NOMO-1 treated with dmso at 0.1 percent for 144 hours (cell line): ENCODE measurements around the gene SPATS2.

Experiments
- DNase-seq: peaks from one replicate; lab custom pipeline; 2025; ENCODE audit not compliant: unreplicated experiment; lab: John Stamatoyannopoulos, UW

The SPATS2 gene

DNA sequence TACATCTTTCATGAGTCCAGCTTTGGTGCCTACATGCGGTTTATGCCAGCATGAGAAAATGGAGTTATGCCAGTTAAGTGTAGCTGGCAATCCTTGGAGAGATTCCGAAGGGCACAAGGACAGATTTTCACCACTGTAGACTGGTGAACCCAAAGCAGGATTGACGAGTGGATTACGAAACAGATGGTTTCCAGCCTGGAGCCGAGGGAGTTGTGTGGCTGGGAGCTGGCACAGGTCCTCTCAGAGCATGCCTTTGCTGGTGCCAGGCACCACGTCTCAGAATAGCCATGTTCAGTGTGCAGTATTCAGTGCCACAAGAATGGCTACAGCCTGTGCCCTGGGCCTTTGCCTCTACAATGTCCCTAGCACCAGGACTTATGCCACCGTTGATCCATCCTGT is 184.8 kb downstream of the SPATS2 start:
- DNase-seq, result no peak

DNA sequence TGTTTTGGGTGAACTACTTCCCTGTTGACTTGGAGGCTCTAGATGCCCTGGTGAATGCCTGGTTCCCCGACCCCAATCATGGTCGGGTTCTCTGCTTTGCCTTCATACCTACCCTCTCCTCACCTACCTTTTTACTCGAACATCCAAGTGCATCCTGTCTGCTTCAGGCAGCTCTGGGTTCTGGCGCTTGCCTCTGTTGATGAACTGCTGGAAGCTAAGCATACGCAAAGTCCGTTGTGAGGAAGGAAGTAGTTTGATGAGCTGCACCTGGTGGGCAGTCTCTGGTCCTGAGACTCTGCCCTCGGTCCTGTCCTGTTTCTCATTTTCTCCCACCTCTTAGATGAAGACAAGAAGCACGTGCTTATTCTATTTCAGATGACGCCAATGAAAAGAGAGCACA is 185.2 kb downstream of the SPATS2 start:
- no peak for DNase-seq

- DNase-seq, result no peak
Measured at GRCh38 chr12:49552899-49553298, 185.6 kb downstream of the SPATS2 start.

DNA sequence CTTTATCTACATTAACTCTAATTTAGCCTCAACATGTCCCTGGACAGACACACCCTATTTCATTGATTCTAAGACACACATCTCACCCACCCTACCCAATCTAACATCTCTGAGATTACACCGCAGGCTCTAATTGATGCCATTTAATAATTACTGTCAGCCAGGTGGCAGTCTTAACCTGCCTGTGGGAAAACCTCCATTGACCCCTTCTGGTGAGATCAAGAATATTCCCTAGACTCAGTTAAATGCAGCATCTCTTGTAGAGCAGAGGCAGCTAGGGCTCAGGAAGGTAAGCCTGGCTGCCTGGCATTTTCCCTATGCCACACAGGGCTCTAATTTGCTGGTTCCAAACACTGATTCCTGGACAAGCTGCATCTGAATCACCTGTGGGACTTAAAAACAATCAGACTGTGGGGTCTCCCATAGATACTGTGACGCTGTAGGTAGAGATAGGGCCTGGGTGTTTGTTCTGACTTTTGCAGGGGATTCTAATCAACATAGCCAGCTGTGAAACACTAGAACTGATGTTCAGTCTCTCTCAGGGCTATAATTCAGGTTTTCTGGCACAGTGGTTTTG is 186.3 kb downstream of the SPATS2 start:
- DNase-seq, result no peak

DNA sequence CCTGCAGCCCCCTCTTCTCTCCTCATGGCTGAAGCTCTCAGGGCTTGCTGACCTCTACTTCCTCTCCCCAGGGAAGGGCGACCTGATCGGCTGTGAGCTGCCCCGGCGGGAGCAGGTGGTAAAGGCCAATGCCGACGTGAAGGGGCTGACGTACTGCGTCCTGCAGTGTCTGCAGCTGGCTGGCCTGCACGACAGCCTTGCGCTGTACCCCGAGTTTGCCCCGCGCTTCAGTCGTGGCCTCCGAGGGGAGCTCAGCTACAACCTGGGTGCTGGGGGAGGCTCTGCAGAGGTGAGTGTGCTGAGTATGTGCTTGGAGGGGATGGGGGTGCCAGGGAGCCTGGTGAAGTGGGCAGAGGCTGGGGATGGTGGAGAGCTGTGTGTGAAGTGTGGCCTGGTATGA is 187.0 kb downstream of the SPATS2 start:
- no peak for DNase-seq

DNA sequence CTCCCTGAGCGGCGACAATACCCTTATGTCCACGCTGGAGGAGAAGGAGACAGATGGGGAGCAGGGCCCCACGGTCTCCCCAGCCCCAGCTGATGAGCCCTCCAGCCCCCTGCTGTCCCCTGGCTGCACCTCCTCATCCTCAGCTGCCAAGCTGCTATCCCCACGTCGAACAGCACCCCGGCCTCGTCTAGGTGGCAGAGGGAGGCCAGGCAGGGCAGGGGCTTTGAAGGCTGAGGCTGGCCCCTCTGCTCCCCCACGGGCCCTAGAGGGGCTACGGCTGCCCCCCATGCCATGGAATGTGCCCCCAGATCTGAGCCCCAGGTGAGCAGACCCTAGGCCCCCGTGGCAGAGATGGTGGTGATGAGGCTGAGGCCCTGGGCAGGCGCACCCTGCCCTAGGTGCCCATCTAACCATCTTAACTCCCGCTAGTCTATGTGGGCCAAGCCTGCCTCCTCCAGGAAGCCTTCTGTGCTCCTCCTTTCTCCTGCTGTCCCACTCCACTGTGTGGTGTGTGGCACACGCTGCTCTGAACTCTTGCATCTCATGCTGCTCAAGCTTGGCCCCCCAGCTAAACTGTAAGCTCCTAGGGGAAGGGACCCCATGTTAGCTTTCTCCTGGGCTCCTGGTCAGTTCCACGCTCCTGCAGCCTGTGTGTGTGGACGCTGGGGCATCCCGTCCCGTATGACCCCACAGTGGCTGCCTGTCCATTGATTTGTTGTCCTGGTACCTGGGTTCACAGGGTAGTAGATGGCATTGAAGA is 188.5 kb downstream of the SPATS2 start:
- no peak for DNase-seq

DNA sequence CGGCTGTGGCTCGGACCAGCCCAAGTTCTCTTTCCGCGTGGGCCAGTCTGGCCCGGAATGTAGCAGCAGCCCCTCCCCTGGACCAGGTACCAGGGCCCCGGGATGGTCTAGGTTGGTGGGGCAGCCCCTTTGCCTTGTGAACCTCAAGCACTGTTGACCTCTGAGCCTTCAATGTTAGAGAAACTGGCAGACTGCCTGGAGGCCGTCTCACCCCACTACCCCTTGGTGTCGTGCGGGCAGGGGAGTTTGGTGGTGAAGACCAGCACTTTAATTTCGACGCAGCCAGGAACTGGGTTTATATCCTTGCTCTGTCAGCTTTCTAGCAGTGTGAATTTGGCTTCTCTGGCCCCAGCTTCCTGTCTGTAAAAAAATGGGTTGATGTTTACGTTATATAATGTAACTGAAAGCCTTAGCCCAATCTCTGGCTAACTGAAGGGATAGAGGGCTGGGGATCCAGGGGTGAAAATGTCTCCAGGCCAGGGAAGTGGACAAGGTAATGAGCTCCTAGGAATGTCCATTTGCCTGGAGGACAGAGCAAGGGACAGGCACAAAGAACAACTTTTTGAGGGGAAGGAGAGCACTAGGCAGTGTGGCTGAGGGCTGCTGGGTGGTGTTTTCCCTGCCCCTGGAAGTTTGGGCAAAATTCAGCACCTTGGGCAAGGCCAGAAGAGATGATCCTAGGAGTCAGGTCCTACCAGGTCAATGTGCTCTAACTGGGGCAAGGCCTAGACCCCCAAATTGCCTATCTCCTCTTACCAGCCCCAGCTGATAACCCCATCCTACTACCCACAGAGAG is 189.3 kb downstream of the SPATS2 start:
- DNase-seq, result no peak

GRCh38 chr12:49557187-49557916 is 190.1 kb downstream of the SPATS2 start:
- DNase-seq, result no peak

GRCh38 chr12:49557917-49558215 is 190.6 kb downstream of the SPATS2 start:
- DNase-seq, result no peak

DNA sequence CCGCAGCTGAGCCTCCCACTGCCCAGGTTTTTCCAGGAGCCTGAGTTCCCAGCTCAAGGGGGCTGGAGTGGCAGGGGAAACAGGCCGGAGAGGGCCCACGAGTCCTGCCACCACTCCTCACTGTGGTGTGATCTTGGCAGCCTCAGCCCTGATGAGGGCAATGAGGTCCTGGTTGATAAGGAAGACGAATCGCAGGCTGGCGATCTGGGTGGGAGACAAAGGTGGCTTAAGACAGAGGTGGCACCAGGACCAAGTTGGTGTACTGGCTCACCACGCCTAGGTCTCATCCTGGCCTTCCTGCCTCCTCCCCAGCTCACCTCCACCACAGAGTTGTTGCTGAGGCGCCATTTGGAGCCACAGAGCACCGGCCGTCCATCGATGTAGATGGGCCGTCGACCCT is 191.3 kb downstream of the SPATS2 start:
- DNase-seq, result no peak

DNA sequence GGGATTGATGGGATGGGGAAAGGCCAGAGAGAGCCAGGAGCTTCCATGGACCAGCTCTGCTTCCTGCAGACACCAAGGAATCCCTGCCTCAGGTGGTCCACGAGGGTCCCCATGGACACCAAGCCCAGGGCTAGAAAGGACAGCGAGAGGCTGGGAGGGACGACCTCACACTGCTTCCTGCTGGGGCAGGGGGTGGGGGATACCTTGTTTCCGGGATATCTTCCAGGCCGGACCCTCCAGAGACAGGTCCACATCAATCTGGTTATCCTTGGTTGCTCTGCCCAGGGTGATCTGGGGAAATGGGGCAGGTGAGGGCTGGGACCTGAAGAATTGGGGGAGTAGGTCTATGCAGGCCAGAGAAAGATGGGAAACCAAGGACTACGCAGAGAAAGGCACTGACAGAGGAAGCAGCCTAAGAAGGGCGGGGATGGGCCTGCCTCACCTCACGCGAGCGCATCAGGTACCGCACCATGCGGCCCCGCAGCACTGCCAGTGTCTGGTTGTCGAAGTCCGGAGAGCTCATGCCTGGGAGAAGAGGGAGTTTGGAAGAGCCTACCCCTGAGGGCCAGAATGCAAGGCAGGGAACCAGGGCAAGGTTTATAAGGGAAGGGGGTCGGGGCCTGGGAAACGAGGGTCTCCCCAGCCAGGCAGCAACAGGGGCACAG is 191.9 kb downstream of the SPATS2 start:
- DNase-seq, result no peak

- DNase-seq, result no peak
Measured at GRCh38 chr12:49560695-49561094, 193.4 kb downstream of the SPATS2 start.

DNA sequence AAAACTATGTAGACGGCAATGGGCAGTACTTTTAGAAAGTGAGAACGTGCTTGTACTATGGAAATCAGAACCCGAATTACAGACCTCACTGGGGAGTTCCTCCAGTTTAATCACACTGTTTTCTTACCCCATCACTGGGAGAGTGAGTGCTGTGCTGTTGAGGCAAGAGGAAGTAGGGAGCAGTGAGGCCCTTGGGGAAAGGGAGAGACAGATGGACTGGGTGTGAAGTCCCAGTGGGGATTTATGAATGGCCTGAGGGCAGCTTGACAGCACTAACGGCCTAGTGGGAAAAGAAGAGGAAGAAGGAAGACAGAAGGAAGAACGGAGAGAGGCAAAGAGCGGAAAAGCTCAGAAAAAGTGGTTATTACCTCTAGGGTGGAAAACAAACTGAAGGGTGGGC is 195.0 kb downstream of the SPATS2 start:
- no peak for DNase-seq

- DNase-seq, result no peak
Measured at GRCh38 chr12:49562831-49563230, 195.6 kb downstream of the SPATS2 start.

GRCh38 chr12:49563951-49564685 is 196.9 kb downstream of the SPATS2 start:
- DNase-seq, result no peak

DNA sequence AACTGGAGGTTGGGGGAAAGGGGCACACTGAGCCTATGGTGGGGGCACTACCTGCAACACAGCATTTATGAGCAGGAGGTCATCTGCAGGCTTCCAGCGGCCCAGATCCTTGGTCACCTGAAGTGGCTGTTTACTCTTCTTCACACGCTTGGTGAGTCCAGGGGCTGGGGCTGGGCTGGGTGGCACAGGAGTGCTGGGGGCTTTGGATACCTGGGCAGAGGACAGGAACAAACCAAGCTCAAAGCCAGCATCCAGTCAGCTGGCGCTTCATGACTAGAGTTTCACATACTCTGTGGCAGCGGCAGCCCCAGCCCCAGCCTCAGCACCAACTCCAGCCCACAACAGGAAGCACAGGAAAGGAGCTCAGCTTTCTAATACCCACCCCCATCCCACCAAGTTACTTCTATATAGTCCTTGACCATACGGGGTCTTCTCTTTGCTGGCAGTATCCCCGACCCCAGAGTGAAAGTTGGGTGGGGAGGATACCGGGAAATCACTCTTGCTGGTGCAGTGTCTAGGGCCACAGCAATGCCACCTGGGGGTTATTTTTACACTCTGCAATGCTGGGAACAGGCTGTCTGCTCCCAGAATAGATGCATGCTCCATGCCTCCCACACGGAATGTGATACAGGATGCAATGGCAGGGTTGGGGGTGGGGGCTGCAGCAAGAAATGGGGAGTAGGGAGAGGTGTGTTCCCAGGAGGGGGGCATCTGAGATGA is 197.6 kb downstream of the SPATS2 start:
- DNase-seq, result no peak

- DNase-seq, result no peak
Measured at GRCh38 chr12:49565406-49566265, 198.4 kb downstream of the SPATS2 start.

DNA sequence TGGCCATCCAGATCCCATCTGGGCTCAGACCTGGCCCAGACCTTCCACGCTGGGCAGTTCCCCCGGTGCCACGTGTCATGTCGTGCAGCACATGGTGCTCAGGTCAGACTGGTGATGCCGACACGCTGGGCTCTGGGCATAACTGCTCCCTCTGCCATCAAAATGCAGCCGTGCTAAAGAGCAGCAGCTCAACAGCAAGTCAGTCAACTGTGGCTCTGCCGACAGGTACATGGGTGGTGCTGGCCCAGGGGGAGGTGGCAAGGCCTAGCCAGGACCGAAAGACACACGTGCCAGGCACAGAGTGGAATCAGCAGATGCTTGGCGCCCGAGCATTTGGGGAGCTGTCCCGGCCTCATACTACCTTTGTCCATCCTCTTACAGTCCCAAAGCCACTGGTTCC is 199.1 kb downstream of the SPATS2 start:
- DNase-seq, result no peak

GRCh38 chr12:49567302-49567610 is 200.0 kb downstream of the SPATS2 start:
- no peak for DNase-seq
